ENCODE results near the gene POU2AF1.

POU2AF1 gene

GRCh38 chr11:111378861-111379601 is at the start of gene POU2AF1:
Gene POU2AF1, minus strand, starts transcription at chr11:111379275. Its CDS starts 98 bp downstream, at chr11:111379177.
- peak; percentile 23 for DNase-seq (ENCODE audit: low read depth, low spot score)

GRCh38 chr11:111428113-111428876 is 49.2 kb upstream of the POU2AF1 start:
- DNase-seq (ENCODE audit: low read depth, low spot score), result no peak

- peak; percentile 35 for DNase-seq (ENCODE audit: low read depth, low spot score)
Measured at GRCh38 chr11:111427471-111427912, 48.4 kb upstream of the POU2AF1 start.

- DNase-seq (ENCODE audit: low read depth, low spot score), result no peak
Measured at GRCh38 chr11:111426617-111427016, 47.5 kb upstream of the POU2AF1 start.

GRCh38 chr11:111423250-111423615 is 44.2 kb upstream of the POU2AF1 start:
- DNase-seq (ENCODE audit: low read depth, low spot score), result no peak

GRCh38 chr11:111422494-111423249 is 43.6 kb upstream of the POU2AF1 start:
- peak; percentile 54 for DNase-seq (ENCODE audit: low read depth, low spot score)

GRCh38 chr11:111421251-111421650 is 42.2 kb upstream of the POU2AF1 start:
- no peak for DNase-seq (ENCODE audit: low read depth, low spot score)

- DNase-seq (ENCODE audit: low read depth, low spot score), result no peak
Measured at GRCh38 chr11:111419641-111420327, 40.7 kb upstream of the POU2AF1 start.

- no peak for DNase-seq (ENCODE audit: low read depth, low spot score)
Measured at GRCh38 chr11:111419181-111419580, 40.1 kb upstream of the POU2AF1 start.

GRCh38 chr11:111418436-111418787 is 39.3 kb upstream of the POU2AF1 start:
- DNase-seq (ENCODE audit: low read depth, low spot score), result no peak

GRCh38 chr11:111417766-111418435 is 38.8 kb upstream of the POU2AF1 start:
- peak; percentile 54 for DNase-seq (ENCODE audit: low read depth, low spot score)

- DNase-seq (ENCODE audit: low read depth, low spot score), result no peak
Measured at GRCh38 chr11:111417011-111417765, 38.1 kb upstream of the POU2AF1 start.

GRCh38 chr11:111416231-111416960 is 37.3 kb upstream of the POU2AF1 start:
- DNase-seq (ENCODE audit: low read depth, low spot score), result no peak

GRCh38 chr11:111414936-111415335 is 35.9 kb upstream of the POU2AF1 start:
- DNase-seq (ENCODE audit: low read depth, low spot score), result no peak

- DNase-seq (ENCODE audit: low read depth, low spot score), result no peak
Measured at GRCh38 chr11:111414267-111414931, 35.3 kb upstream of the POU2AF1 start.

- no peak for DNase-seq (ENCODE audit: low read depth, low spot score)
Measured at GRCh38 chr11:111413849-111414248, 34.8 kb upstream of the POU2AF1 start.

- DNase-seq (ENCODE audit: low read depth, low spot score), result no peak
Measured at GRCh38 chr11:111412293-111412692, 33.2 kb upstream of the POU2AF1 start.

GRCh38 chr11:111411456-111411855 is 32.4 kb upstream of the POU2AF1 start:
- DNase-seq (ENCODE audit: low read depth, low spot score), result no peak

- no peak for DNase-seq (ENCODE audit: low read depth, low spot score)
Measured at GRCh38 chr11:111410951-111411350, 31.9 kb upstream of the POU2AF1 start.

Data from astrocyte of the hippocampus (primary cell).